8988T (cell line): ENCODE data around the gene ANKS1A.
A peak's percentile ranks its signal among the peaks of the same experiment; 100 is the strongest.
"Not testable (repeated sequence)": the region's sequence is repeated elsewhere in the genome, so short reads cannot be mapped to it uniquely, and the experiment has no call there.

ENCODE experiments used
- DNase-seq: peaks from one replicate; pipeline ENCODE4 v3.0.0; 2011

ANKS1A gene

GRCh38 chr6:34884996-34885395 lies 4.1 kb upstream of the ANKS1A start:
- no peak for DNase-seq

- DNase-seq = not testable (repeated sequence)
Measured at GRCh38 chr6:34885837-34886236, 3.2 kb upstream of the ANKS1A start.

GRCh38 chr6:34887753-34888513 lies 1.1 kb upstream of the ANKS1A start, which contains the start of gene TAF11:
TAF11 (minus strand) TSS chr6:34888042; CDS start chr6:34887957, 85 bp downstream.
- DNase-seq = peak; percentile 59

GRCh38 chr6:34888514-34888856 lies 570 bp upstream of the ANKS1A start:
- DNase-seq = no peak

GRCh38 chr6:34890533-34890925 lies 1.5 kb downstream of the ANKS1A start:
- no peak for DNase-seq

- DNase-seq = no peak
Measured at GRCh38 chr6:34891296-34891695, 2.2 kb downstream of the ANKS1A start.

- DNase-seq = no peak
Measured at GRCh38 chr6:34894693-34895092, 5.6 kb downstream of the ANKS1A start.

GRCh38 chr6:34897130-34897529 lies 8.1 kb downstream of the ANKS1A start:
- no peak for DNase-seq

- DNase-seq = no peak
Measured at GRCh38 chr6:34897716-34898115, 8.7 kb downstream of the ANKS1A start.

GRCh38 chr6:34899748-34900147 lies 10.7 kb downstream of the ANKS1A start:
- DNase-seq = not testable (repeated sequence)

GRCh38 chr6:34900321-34901031 lies 11.4 kb downstream of the ANKS1A start:
- no peak for DNase-seq

- no peak for DNase-seq
Measured at GRCh38 chr6:34901930-34902329, 12.9 kb downstream of the ANKS1A start.

GRCh38 chr6:34904990-34905613 lies 16.0 kb downstream of the ANKS1A start:
- DNase-seq = no peak

GRCh38 chr6:34906826-34907225 lies 17.8 kb downstream of the ANKS1A start:
- no peak for DNase-seq

GRCh38 chr6:34908194-34908593 lies 19.1 kb downstream of the ANKS1A start:
- no peak for DNase-seq

- no peak for DNase-seq
Measured at GRCh38 chr6:34909320-34909883, 20.3 kb downstream of the ANKS1A start.

- no peak for DNase-seq
Measured at GRCh38 chr6:34911822-34912221, 22.8 kb downstream of the ANKS1A start.

GRCh38 chr6:34912715-34913464 lies 23.8 kb downstream of the ANKS1A start:
- DNase-seq = no peak

- no peak for DNase-seq
Measured at GRCh38 chr6:34914358-34914757, 25.3 kb downstream of the ANKS1A start.

- no peak for DNase-seq
Measured at GRCh38 chr6:34916348-34916967, 27.4 kb downstream of the ANKS1A start.

GRCh38 chr6:34917626-34918285 lies 28.7 kb downstream of the ANKS1A start:
- DNase-seq = no peak

- DNase-seq = no peak
Measured at GRCh38 chr6:34919651-34920050, 30.6 kb downstream of the ANKS1A start.
